H1 (cell line): ENCODE results near the gene DOCK9.

ENCODE experiments used
- TF ChIP-seq, protein P1 (sequence below), 3 experiments: IDR thresholded peaks; 1 replicate in 2 of 3; 2 replicates in 1 of 3; pipeline versions ENCODE4 v1.5.1 to v1.6.1; 2011; ENCODE audit warnings: low read length in 3 of 3, mild to moderate bottlenecking in 3 of 3, inconsistent platforms in 2 of 3, low read depth in 1 of 3, moderate library complexity in 1 of 3; ENCODE audit not compliant: insufficient read depth in 1 of 3; ENCODE audit errors: control extremely low read depth in 1 of 3
- TF ChIP-seq, protein P2 (sequence below): fragments of 300-600 bp; sonication (generic); IDR thresholded peaks from 2 replicates; pipeline ENCODE4 v1.7.1; 2012; ENCODE audit warnings: low read length, moderate library complexity, mild to moderate bottlenecking, inconsistent platforms; ENCODE audit not compliant: insufficient replicate concordance

DNA sequence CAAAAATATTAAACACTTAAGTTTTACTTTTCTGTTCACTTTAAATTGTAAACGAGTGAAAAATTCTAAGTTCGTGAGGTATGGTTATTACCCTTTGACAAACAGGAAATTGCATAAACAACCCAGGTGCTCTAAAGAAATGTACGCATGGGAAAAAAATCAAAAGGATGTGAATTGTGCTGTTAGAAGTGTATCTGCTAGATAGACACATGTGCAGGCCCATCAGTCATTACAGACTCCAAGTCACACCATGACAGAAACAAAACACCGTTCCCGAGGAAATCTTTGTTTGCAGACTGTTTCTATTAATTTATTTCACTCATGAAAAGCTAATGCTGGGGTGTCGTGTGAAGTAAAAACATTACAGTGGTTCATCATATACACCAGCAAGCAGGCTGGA lies 17.0 kb upstream of the DOCK9 start:
- TF ChIP-seq, protein P1, sequence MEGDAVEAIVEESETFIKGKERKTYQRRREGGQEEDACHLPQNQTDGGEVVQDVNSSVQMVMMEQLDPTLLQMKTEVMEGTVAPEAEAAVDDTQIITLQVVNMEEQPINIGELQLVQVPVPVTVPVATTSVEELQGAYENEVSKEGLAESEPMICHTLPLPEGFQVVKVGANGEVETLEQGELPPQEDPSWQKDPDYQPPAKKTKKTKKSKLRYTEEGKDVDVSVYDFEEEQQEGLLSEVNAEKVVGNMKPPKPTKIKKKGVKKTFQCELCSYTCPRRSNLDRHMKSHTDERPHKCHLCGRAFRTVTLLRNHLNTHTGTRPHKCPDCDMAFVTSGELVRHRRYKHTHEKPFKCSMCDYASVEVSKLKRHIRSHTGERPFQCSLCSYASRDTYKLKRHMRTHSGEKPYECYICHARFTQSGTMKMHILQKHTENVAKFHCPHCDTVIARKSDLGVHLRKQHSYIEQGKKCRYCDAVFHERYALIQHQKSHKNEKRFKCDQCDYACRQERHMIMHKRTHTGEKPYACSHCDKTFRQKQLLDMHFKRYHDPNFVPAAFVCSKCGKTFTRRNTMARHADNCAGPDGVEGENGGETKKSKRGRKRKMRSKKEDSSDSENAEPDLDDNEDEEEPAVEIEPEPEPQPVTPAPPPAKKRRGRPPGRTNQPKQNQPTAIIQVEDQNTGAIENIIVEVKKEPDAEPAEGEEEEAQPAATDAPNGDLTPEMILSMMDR (IDR thresholded peaks at IDR 0.05; ENCODE audit: control extremely low read depth in 1 of 3, insufficient read depth in 1 of 3, low read depth in 1 of 3, low read length in 3 of 3), result no peak
- TF ChIP-seq, protein P2, sequence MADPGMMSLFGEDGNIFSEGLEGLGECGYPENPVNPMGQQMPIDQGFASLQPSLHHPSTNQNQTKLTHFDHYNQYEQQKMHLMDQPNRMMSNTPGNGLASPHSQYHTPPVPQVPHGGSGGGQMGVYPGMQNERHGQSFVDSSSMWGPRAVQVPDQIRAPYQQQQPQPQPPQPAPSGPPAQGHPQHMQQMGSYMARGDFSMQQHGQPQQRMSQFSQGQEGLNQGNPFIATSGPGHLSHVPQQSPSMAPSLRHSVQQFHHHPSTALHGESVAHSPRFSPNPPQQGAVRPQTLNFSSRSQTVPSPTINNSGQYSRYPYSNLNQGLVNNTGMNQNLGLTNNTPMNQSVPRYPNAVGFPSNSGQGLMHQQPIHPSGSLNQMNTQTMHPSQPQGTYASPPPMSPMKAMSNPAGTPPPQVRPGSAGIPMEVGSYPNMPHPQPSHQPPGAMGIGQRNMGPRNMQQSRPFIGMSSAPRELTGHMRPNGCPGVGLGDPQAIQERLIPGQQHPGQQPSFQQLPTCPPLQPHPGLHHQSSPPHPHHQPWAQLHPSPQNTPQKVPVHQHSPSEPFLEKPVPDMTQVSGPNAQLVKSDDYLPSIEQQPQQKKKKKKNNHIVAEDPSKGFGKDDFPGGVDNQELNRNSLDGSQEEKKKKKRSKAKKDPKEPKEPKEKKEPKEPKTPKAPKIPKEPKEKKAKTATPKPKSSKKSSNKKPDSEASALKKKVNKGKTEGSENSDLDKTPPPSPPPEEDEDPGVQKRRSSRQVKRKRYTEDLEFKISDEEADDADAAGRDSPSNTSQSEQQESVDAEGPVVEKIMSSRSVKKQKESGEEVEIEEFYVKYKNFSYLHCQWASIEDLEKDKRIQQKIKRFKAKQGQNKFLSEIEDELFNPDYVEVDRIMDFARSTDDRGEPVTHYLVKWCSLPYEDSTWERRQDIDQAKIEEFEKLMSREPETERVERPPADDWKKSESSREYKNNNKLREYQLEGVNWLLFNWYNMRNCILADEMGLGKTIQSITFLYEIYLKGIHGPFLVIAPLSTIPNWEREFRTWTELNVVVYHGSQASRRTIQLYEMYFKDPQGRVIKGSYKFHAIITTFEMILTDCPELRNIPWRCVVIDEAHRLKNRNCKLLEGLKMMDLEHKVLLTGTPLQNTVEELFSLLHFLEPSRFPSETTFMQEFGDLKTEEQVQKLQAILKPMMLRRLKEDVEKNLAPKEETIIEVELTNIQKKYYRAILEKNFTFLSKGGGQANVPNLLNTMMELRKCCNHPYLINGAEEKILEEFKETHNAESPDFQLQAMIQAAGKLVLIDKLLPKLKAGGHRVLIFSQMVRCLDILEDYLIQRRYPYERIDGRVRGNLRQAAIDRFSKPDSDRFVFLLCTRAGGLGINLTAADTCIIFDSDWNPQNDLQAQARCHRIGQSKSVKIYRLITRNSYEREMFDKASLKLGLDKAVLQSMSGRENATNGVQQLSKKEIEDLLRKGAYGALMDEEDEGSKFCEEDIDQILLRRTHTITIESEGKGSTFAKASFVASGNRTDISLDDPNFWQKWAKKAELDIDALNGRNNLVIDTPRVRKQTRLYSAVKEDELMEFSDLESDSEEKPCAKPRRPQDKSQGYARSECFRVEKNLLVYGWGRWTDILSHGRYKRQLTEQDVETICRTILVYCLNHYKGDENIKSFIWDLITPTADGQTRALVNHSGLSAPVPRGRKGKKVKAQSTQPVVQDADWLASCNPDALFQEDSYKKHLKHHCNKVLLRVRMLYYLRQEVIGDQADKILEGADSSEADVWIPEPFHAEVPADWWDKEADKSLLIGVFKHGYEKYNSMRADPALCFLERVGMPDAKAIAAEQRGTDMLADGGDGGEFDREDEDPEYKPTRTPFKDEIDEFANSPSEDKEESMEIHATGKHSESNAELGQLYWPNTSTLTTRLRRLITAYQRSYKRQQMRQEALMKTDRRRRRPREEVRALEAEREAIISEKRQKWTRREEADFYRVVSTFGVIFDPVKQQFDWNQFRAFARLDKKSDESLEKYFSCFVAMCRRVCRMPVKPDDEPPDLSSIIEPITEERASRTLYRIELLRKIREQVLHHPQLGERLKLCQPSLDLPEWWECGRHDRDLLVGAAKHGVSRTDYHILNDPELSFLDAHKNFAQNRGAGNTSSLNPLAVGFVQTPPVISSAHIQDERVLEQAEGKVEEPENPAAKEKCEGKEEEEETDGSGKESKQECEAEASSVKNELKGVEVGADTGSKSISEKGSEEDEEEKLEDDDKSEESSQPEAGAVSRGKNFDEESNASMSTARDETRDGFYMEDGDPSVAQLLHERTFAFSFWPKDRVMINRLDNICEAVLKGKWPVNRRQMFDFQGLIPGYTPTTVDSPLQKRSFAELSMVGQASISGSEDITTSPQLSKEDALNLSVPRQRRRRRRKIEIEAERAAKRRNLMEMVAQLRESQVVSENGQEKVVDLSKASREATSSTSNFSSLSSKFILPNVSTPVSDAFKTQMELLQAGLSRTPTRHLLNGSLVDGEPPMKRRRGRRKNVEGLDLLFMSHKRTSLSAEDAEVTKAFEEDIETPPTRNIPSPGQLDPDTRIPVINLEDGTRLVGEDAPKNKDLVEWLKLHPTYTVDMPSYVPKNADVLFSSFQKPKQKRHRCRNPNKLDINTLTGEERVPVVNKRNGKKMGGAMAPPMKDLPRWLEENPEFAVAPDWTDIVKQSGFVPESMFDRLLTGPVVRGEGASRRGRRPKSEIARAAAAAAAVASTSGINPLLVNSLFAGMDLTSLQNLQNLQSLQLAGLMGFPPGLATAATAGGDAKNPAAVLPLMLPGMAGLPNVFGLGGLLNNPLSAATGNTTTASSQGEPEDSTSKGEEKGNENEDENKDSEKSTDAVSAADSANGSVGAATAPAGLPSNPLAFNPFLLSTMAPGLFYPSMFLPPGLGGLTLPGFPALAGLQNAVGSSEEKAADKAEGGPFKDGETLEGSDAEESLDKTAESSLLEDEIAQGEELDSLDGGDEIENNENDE, result no peak
